Measurements from ENCODE around the gene ARHGEF6.

The ARHGEF6 gene

GRCh38 chrX:136731798-136732197 lies 48.9 kb downstream of the ARHGEF6 start:
- TF ChIP-seq ZFX (IDR thresholded peaks at IDR 0.05) (no peak), CTCF (conservative IDR thresholded peaks at IDR 0.05) (no peak)
- no peak overlapping the region for H3K27ac ChIP-seq

- no peak overlapping the region for H3K27ac ChIP-seq
- TF ChIP-seq CTCF (conservative IDR thresholded peaks at IDR 0.05) (no peak), ZFX (IDR thresholded peaks at IDR 0.05) (no peak)
These were observed 49.4 kb downstream of the ARHGEF6 start for GRCh38 chrX:136731207-136731782.

GRCh38 chrX:136728393-136728792 lies 52.3 kb downstream of the ARHGEF6 start:
- H3K27ac ChIP-seq: no peak overlapping the region
- TF ChIP-seq CTCF (conservative IDR thresholded peaks at IDR 0.05): no peak
- no peak for TF ChIP-seq ZFX (IDR thresholded peaks at IDR 0.05)

GRCh38 chrX:136725441-136726104 lies 55.2 kb downstream of the ARHGEF6 start:
- no peak for TF ChIP-seq CTCF (conservative IDR thresholded peaks at IDR 0.05)
- TF ChIP-seq ZFX (IDR thresholded peaks at IDR 0.05): no peak
- H3K27ac ChIP-seq: no peak overlapping the region

- no peak for TF ChIP-seq CTCF (conservative IDR thresholded peaks at IDR 0.05)
- no peak for TF ChIP-seq ZFX (IDR thresholded peaks at IDR 0.05)
- H3K27ac ChIP-seq: no peak overlapping the region
These were observed 62.6 kb downstream of the ARHGEF6 start for GRCh38 chrX:136718091-136718490.

GRCh38 chrX:136714626-136715599 lies 65.8 kb downstream of the ARHGEF6 start:
- no peak for TF ChIP-seq ZFX (IDR thresholded peaks at IDR 0.05)
- TF ChIP-seq CTCF (conservative IDR thresholded peaks at IDR 0.05): no peak
- H3K27ac ChIP-seq: no peak overlapping the region

All from C4-2B (cell line).